NCI-H82 treated with DMSO at 0.1 percent for 48 hours (cell line): ENCODE measurements around the gene FAM184B.
"Not testable (repeated sequence)": the region's sequence is repeated elsewhere in the genome, so short reads cannot be mapped to it uniquely, and the experiment has no call there.

Experiments
- DNase-seq: peaks from one replicate; lab custom pipeline; 2025; ENCODE audit not compliant: unreplicated experiment; lab: John Stamatoyannopoulos, UW

The FAM184B gene

GRCh38 chr4:17687237-17687857 is 94.1 kb downstream of the FAM184B start:
- peak; percentile 77 for DNase-seq

GRCh38 chr4:17684648-17685047 is 96.8 kb downstream of the FAM184B start:
- not testable (repeated sequence) for DNase-seq

DNA sequence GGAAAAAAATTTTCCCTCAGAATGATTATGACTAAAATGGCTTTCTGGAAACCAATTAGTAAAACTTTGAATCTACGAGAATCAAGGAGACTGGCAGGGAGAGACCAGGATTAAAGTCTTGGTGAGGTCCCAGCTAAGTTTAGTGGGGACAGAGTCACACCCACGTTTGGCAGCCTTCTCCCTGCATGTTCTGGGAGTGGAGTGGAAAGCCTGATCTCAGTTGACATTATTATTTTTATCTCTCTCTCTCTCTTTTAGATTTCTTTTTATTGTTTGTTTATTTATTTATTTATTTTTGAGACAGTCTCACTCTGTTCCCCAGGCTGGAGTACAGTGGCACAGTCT is 99.2 kb downstream of the FAM184B start:
- no peak for DNase-seq

DNA sequence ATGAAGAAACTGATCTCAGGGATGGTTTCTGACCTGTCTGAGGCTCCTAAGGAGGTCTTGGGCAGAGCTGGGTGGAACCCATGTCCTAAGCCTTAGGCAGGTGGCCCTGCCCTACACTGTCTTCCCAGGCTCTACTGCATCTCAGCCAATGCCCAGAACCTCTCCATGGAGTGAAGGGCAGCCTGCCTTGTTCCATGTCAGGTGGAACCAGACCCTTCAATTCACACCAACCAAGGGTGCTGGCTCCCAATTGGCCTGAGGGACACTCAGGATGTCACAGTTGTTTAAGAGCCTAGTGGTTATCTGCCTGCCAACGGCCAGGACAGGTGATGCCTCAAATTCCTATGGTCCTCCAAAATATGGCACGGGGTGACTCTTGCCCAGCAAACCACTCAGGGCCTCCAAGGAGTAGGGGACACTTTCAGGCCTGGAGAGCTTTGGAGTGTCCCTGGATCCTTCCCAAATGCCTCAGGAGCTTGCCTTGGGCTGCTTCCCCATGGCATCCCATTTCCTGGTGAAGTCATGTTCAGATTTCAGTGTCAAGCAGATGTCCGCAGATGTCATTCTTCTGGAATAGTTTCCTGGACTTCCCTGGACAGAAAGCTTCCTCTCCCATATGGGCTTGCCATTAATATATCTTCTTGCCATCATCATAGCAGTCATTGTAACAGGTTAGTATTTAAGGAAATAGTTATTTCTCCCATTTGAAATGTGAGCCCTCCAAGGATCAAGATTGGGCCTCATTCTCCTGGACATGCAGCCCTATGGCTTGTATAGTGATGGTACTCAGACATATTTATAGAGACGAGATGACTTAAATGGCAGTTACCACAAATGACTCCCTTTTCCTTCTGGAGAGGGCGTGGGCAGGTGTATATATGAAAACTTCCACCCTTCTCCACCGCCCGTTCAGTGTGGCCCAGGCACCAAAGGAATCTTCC is 99.9 kb downstream of the FAM184B start:
- DNase-seq = no peak

- no peak for DNase-seq
These were observed 100.7 kb downstream of the FAM184B start for GRCh38 chr4:17680559-17681280.

DNA sequence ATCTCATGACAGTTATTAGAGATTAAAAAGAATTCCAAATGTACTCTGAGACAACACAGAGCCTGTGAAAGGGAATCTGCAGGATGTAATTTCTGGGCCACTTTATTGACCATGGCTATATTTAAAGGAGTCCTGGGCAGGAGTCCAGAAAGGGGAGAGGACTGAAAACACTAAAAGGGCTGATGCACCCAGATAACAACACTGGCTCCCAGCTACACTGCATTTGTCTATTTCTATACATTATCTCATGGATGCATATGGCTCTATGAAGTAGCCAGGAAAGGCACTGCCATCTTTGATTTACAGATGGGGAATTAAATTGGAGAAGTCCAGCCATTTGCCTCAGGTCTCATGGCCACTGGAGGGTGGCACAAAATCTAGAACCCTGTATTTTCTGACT is 111.0 kb downstream of the FAM184B start:
- no peak for DNase-seq

DNA sequence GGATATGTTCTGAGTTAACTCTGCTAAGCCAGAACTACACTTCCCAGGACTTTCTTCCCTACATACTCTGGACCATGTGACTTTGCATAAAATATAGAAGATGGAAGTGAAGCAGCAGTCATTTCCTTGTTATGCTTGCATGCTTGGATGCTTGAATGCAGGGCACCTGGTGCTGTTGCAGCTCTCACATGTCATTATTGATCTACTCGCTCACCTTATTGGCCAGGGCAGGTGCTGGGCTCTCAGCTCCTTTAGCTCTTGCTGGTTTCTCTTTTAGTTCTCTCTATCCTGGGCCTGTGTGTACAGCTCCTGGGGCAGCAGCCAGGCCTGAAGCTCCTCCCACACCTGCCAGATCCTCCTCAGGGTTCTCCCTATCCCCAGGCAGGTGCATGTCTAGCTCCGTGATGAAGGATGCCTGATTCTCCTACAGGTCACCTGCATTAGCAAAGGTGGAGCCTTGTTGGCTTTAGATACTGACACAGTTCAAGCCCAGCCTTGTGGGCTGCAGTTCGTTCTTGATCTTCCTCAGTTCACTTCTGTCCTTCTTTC is 113.7 kb downstream of the FAM184B start:
- no peak for DNase-seq

- no peak for DNase-seq
These were observed 114.2 kb downstream of the FAM184B start for GRCh38 chr4:17667253-17667652.

DNA sequence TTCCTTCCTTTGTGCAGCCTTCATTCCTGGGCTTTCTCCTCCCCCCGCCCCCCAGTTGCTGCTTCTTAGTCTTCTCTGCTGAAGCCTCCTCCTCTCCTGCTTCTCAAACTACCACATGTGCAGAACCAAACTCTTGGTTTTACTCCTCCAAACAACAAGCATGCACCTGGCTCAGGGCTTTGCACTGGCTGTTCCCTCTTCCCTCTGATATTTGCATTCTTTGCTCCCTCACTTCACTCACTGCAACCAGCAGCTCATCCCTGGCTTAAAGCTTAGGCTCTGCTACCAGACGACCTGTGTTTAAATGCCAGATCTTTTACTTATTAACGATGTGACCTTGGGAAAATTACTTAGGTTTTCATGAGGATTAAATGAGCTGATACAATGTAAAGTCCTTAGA is 115.6 kb downstream of the FAM184B start:
- DNase-seq = no peak

DNA sequence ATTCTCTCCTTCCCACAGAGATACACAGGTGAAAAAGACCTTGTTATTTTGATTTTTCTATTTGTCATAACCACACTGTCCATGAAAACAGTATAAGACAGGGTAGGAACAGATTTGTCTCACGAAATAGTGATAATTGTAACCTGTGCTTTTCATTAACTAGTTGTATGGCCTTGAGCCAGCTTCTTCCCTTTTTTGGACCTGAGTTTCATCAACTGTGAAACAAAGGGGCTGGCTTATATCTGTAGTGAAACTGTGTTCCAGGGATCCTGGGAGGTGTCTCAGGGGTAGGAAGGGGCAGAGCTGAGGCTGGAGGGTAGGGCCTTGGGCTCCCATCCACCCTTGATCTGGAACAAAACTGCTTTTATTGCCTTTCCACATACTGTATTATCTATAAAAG is 116.1 kb downstream of the FAM184B start:
- no peak for DNase-seq

GRCh38 chr4:17664755-17665154 is 116.7 kb downstream of the FAM184B start:
- DNase-seq = no peak

- no peak for DNase-seq
These were observed 118.7 kb downstream of the FAM184B start for GRCh38 chr4:17662694-17663093.

DNA sequence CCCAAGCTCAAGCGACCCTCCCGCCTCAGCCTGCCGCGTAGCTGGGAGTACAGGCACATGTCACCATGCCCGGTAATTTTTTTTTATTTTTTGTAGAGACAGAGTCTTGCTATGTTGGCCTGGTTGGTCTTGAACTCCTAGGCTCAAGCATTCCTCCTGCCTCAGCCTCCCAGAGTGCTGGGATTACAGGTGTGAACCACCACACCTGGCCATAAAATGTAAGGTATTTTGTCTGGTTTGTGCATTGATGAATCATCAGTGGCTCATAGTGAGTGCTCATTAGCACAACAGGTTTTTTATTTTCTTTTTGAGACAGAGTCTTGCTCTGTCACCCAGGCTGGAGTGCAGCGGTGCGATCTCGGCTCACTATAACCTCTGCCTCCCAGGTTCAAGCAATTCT is 122.2 kb downstream of the FAM184B start:
- not testable (repeated sequence) for DNase-seq

- DNase-seq = no peak
These were observed 123.6 kb downstream of the FAM184B start for GRCh38 chr4:17657849-17658248.

DNA sequence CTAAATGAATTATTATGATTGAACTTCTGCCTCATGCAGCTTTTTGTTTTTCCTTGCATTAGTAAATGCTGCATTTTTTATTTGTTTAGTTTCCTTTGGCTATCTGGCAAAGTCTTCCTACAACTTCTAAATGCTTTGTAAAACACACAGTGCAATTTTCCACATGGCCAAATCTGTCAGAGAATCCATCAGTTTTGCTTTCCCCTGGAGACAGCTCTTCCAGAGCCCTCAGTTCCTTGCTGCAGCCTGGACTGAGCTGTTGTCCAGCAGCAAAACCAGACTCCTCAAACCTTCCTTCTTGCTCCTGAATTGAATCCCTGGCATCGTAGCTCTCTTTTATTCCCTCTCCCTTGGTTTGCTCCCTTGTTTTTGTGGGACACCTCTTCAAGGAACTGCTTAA is 124.3 kb downstream of the FAM184B start:
- no peak for DNase-seq

DNA sequence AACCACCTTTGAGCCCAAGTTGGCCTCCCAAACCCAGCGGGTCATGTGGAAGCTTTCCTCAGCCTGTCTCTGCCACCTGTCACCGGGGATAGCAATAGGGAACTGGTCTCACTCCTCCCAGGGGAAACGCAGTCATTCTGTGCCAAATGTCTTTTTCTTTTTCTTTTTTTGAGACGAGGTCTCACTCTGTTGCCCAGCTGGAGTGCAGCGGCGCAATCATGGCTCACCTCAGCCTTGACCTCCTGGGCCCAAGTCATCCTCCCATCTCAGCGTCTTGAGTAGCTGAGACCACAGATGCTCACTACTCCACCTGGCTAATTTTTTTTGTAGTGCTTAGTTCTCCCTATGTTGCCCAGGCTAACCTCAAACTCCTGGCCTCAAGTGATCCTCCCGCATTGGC is 126.7 kb downstream of the FAM184B start:
- DNase-seq = no peak

DNA sequence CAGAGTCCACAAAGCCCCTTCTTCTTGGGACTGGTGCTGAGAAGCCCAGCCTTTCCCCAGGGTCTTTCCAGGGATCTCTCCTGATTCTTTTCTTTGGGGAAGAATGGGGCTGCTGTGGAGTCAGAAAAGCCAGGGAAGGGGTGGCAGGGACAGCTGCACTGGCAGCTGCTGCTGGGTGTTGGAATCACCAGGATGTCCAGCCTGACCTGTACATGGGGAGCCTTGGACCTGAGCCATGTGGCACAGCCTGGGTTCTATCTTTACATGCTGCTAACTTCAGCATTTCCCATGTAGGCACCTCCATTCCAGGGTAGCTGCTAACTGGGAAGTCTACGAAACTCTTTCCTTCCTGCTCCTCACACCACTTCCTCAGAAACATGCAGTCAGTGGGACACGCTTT is 131.0 kb downstream of the FAM184B start:
- no peak for DNase-seq

- no peak for DNase-seq
These were observed 133.5 kb downstream of the FAM184B start for GRCh38 chr4:17647927-17648326.

DNA sequence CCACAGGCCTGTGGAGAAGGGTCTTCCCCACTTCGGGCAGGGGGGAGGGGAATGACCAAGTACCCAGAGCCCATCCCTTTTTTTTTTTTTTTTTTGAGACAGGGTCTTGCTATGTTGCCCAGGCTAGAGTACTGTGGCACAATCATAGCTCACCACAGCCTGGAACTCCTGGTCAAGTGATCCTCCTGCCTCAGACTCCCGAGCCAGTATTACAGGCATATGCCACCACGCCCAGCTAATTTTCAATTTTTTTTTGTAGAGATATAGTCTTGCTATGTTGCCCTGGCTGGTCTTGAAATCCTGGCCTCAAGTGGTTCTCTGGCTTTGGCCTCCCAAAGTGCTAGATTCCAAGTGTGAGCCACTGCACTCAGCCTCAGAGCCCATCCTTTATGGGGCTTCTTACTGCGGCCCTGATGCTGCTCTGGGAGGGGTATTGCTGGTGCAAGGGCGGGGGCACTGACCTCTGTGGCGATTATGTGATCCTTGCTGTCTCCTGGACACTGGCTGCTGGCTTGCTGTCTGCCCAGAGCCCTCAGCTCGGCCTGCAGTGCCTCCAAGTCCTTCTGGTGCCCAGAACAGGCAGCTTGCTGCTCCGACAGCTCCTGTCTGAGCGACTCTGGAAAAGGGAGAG is 134.1 kb downstream of the FAM184B start:
- no peak for DNase-seq

DNA sequence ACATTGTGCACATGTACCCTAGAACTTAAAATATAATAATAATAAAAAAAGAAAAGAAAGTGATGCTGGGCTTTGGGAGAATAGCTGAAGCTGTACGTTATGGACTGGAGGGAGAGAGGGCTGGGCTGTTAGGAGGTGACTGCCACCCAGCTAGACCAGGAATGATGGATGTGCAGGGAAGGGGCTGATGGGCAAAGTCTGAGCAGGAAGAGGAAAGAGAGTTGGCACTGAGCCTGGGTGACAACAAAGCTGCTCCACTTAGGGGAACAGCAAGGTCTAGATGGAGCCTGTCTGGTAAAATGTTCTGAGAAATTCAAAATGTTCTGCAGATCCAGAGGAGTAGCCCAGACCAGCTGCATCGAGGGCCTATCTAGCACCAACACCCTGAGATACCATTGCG is 134.7 kb downstream of the FAM184B start:
- DNase-seq = no peak

DNA sequence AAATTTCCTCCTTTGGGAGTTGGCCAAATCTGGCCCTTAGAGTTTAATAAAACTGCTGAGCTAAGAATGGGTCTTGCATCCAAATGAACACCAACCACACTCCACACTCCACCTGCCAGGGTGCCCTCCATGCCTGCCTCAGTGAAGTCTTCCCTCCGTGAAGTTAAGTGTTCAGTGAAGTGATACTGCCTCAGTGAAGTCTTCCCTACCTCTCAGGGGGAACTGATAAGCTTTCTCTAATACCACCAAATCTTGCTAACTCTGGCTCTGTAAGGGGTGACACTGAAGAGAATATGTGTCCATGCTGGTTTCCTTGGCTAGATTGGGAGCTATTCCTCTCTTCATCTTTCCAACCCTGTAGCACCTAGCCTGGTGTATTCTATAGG is 139.0 kb downstream of the FAM184B start:
- DNase-seq = no peak
